ENCODE data around the gene SLIT1.

DNA sequence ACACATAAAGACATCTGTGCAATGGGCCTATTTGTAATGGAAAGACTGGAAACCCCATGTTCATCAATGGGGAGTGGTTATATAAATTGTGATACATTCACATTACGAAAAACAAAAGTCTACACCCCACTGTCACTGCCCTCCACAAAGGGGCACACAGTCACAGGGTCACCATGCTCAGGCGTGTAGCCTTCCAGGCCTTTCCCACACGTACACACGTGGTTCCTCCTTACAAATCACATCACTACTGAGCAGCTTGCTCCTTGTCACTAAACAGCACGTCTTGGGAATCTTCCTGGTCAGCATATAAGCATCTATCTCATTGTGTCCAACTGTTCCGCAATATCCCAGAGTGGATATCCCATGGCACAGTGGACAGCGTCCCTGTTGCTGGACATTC, 163.1 kb downstream of the SLIT1 start:
- TF ChIP-seq, protein P1, sequence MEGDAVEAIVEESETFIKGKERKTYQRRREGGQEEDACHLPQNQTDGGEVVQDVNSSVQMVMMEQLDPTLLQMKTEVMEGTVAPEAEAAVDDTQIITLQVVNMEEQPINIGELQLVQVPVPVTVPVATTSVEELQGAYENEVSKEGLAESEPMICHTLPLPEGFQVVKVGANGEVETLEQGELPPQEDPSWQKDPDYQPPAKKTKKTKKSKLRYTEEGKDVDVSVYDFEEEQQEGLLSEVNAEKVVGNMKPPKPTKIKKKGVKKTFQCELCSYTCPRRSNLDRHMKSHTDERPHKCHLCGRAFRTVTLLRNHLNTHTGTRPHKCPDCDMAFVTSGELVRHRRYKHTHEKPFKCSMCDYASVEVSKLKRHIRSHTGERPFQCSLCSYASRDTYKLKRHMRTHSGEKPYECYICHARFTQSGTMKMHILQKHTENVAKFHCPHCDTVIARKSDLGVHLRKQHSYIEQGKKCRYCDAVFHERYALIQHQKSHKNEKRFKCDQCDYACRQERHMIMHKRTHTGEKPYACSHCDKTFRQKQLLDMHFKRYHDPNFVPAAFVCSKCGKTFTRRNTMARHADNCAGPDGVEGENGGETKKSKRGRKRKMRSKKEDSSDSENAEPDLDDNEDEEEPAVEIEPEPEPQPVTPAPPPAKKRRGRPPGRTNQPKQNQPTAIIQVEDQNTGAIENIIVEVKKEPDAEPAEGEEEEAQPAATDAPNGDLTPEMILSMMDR (conservative IDR thresholded peaks at IDR 0.05; ENCODE audit: low read length), result no peak
- TF ChIP-seq EZH2phosphoT487 (IDR thresholded peaks at IDR 0.05; ENCODE audit: borderline replicate concordance, low read depth, low read length), result no peak
